Muscle layer of colon (tissue), 2 donors: ENCODE data around the gene PLB1.

Experiments used
- H3K27ac ChIP-seq: one replicate; pipeline ENCODE4 v1.7.0; 2013; ENCODE audit warnings: low read depth, mild to moderate bottlenecking, low read length, moderate library complexity
- H3K27me3 ChIP-seq, 2 donors: one replicate each; pipeline ENCODE4 v1.7.0; 2013; ENCODE audit warnings: low read length in 2 of 2, mild to moderate bottlenecking in 2 of 2; ENCODE audit not compliant: insufficient read depth in 2 of 2, control insufficient read depth in 1 of 2
- H3K36me3 ChIP-seq: one replicate; pipeline ENCODE4 v1.7.0; 2013; ENCODE audit warnings: mild to moderate bottlenecking, low read length; ENCODE audit not compliant: insufficient read depth
- H3K4me1 ChIP-seq: one replicate; pipeline ENCODE4 v1.7.0; 2013; ENCODE audit warnings: mild to moderate bottlenecking, low read length; ENCODE audit not compliant: insufficient read depth
- H3K4me3 ChIP-seq, 2 donors: one replicate each; pipeline ENCODE4 v1.7.0; 2013; ENCODE audit warnings: low read length in 2 of 2, low read depth in 1 of 2, mild to moderate bottlenecking in 1 of 2, moderate library complexity in 1 of 2
- H3K9ac ChIP-seq: one replicate; pipeline ENCODE4 v1.7.0; 2013; ENCODE audit warnings: low read length
- H3K9me3 ChIP-seq: one replicate; pipeline ENCODE4 v1.7.0; 2013; ENCODE audit warnings: mild to moderate bottlenecking, low read length
- donor health status: abdominal sarcoma.
- donor health status: Adenocarcinoma of cecum.

Gene PLB1

DNA sequence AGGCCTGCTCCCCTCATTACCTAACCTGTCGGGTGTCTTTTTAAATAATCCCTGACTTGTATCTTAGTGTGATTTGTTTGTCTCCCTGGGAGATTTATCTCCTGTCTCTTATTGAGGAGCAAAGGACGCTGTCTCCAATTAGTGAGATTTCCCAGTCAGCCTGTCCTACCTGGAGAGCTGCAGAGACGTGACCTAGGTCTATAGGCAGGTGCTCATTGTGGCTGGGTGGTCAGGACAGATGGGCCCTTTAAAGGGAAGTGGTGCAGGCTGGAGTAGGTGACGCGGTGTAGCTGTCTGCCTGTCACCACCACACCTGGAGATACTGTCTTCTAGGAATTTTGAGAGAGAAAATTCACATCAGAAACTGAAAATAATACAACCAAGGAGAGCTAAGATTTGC lies 28.0 kb downstream of the PLB1 start:
- Histone ChIP-seq H3K9me3 (no peaks in the 10 kb centered on the region), H3K27me3 (peaks cover 0 to 9% of the 10 kb centered on the region in 2 donors), H3K9ac (no peak overlapping the region), H3K4me3 (no peak overlapping the region), H3K27ac (no peak overlapping the region), H3K36me3 (no peaks in the 10 kb centered on the region), H3K4me1 (no peaks in the 10 kb centered on the region)

- Histone ChIP-seq H3K4me1 (no peaks in the 10 kb centered on the region), H3K9me3 (no peaks in the 10 kb centered on the region), H3K27ac (no peak overlapping the region), H3K36me3 (no peaks in the 10 kb centered on the region), H3K9ac (no peak overlapping the region), H3K27me3 (peaks cover 0 to 6% of the 10 kb centered on the region in 2 donors), H3K4me3 (no peak overlapping the region)
Observed at GRCh38 chr2:28525481-28525880, 29.6 kb downstream of the PLB1 start.

DNA sequence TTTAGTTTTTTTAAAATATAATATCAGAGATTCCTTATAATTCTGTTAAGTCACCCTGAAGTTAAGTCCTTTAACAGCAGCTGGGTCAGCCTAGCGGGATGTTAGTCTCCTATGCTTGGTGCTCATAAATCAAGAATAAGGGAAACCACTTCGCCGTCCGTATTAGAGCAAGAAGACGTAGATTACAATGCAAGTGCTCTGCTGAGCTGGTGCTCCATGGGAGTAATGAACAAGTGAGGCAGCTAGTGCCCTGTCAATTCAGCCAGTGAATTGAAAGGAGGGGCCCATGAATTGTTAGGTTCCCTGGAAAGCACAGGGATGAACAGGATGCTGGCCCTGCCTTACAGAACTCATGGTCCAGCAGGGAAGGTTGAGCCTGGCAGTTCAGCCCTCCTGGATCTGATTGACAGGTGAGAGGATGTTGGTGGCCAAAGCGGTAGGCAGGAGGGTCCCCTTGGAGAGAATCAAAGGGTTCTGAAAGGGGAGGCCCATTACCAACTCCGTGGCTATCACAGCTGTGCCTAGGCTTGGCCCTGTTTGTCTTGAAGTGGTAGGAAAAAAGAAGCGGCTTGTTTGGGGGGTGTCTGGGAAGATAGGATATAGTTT lies 30.8 kb downstream of the PLB1 start:
- no peaks in the 10 kb centered on the region for H3K9me3 ChIP-seq
- no peaks in the 10 kb centered on the region for H3K36me3 ChIP-seq
- peaks cover 0 to 6% of the 10 kb centered on the region in 2 donors for H3K27me3 ChIP-seq
- H3K4me1 ChIP-seq = no peaks in the 10 kb centered on the region
- H3K9ac ChIP-seq = no peak overlapping the region
- H3K27ac ChIP-seq = no peak overlapping the region
- no peak overlapping the region for H3K4me3 ChIP-seq

DNA sequence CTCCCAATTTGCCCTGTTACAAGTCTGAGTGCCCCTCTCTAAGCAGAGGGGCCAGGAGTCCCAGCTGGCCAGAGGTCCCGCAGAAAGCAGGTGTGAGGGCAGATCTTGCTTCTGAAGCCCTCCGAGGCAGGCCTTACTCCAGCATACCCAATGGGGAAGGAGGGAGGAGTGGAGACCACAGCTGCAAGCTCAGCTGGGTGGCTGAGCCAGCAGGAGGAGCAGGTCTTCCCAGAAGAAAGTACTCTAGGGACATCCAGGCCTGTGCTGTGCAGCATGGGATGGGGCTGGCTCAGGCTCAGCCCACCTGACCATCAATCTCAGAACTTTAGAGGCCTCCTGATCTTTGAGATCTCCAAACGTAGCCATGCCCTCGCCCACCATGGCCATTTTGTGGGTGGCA lies 31.3 kb downstream of the PLB1 start:
- Histone ChIP-seq H3K27me3 (peaks cover 0 to 4% of the 10 kb centered on the region in 2 donors), H3K4me1 (no peaks in the 10 kb centered on the region), H3K36me3 (no peaks in the 10 kb centered on the region), H3K9me3 (no peaks in the 10 kb centered on the region), H3K9ac (no peak overlapping the region), H3K4me3 (no peak overlapping the region), H3K27ac (no peak overlapping the region)

GRCh38 chr2:28528206-28528605 lies 32.3 kb downstream of the PLB1 start:
- Histone ChIP-seq H3K4me3 (no peak overlapping the region), H3K27me3 (no peaks in the 10 kb centered on the region), H3K36me3 (no peaks in the 10 kb centered on the region), H3K9me3 (no peaks in the 10 kb centered on the region), H3K4me1 (no peaks in the 10 kb centered on the region), H3K27ac (no peak overlapping the region), H3K9ac (no peak overlapping the region)

- Histone ChIP-seq H3K9me3 (no peaks in the 10 kb centered on the region), H3K27ac (no peak overlapping the region), H3K36me3 (no peaks in the 10 kb centered on the region), H3K4me3 (no peak overlapping the region), H3K4me1 (no peaks in the 10 kb centered on the region), H3K9ac (no peak overlapping the region), H3K27me3 (no peaks in the 10 kb centered on the region)
Observed at GRCh38 chr2:28530782-28531181, 34.9 kb downstream of the PLB1 start.

DNA sequence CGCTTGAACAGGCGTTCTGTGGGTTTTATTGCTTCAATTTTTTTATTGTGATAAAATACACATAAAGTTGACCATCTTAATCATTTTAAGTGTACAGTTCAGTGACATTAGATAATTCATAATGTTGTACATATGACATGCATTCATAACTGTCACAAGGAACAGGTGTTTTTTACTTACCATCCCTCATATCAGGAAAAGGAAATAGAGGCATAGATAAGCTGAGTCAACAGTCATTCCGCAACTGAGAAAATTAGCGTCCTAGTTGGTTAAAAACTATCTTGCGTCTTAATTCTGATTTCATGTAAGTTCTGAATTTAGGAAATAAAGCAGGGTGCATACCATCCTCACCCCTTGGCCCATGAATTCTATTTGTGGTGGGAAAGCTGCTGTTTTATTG lies 36.5 kb downstream of the PLB1 start:
- H3K4me3 ChIP-seq = no peak overlapping the region
- H3K9me3 ChIP-seq = no peaks in the 10 kb centered on the region
- H3K27me3 ChIP-seq = no peaks in the 10 kb centered on the region
- H3K9ac ChIP-seq = no peak overlapping the region
- no peaks in the 10 kb centered on the region for H3K36me3 ChIP-seq
- H3K4me1 ChIP-seq = no peaks in the 10 kb centered on the region
- H3K27ac ChIP-seq = no peak overlapping the region

DNA sequence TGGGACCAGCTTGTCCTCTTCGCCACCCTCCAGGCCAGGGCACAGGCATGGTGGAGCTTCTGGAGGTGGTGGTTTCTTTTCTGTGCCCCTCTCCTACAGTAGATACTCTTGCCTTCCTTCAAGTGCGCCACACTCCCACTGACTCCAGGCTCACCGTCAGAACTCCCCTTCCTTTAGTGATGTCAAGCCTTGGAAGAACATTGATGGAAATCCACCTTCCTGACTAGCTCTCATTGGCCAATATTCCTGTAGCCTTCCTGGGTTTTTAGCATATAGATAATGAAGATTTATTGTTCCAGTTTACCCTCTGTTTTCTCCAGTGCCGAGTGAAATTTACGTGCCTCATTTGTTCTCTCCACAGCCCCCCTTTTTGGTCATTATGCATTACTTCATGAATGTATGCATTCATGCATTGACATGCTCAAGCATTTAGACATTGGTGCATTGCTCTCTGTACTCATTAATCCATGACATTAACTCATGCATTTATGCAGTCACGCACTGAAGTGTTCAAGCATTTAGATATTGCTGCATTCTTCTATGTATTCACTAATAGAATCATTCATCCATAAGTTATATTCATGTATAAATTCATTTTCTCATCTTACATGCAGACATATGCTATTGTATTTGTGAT lies 37.3 kb downstream of the PLB1 start:
- Histone ChIP-seq H3K4me1 (no peaks in the 10 kb centered on the region), H3K27ac (no peak overlapping the region), H3K4me3 (no peak overlapping the region), H3K9me3 (no peaks in the 10 kb centered on the region), H3K36me3 (no peaks in the 10 kb centered on the region), H3K27me3 (no peaks in the 10 kb centered on the region), H3K9ac (no peak overlapping the region)

DNA sequence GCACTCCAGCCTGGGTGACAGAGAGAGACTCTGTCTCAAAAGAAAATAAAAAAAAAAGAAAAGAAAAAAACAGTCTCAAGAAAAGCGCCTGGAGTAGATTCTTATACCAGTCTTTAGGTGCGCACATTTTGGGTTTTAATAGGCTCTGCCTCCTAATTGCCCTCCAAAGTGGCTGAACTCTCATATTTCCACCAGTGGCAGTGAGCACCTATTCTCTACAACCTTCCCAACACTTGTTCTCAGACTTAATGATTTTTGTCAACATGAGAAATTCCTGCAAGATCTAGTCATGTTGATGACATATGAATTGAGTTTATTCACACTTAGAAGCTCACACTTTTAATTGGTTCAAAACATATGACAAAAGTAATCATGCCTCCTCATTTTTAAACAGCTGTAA lies 39.0 kb downstream of the PLB1 start:
- Histone ChIP-seq H3K36me3 (no peaks in the 10 kb centered on the region), H3K4me1 (no peaks in the 10 kb centered on the region), H3K9ac (no peak overlapping the region), H3K9me3 (no peaks in the 10 kb centered on the region), H3K27me3 (no peaks in the 10 kb centered on the region), H3K27ac (no peak overlapping the region), H3K4me3 (no peak overlapping the region)

GRCh38 chr2:28538134-28538533 lies 42.3 kb downstream of the PLB1 start:
- H3K27me3 ChIP-seq = no peaks in the 10 kb centered on the region
- no peak overlapping the region for H3K9ac ChIP-seq
- H3K9me3 ChIP-seq = no peaks in the 10 kb centered on the region
- H3K4me3 ChIP-seq = no peak overlapping the region
- H3K4me1 ChIP-seq = no peaks in the 10 kb centered on the region
- no peak overlapping the region for H3K27ac ChIP-seq
- no peaks in the 10 kb centered on the region for H3K36me3 ChIP-seq

GRCh38 chr2:28538652-28539051 lies 42.8 kb downstream of the PLB1 start:
- no peak overlapping the region for H3K4me3 ChIP-seq
- no peak overlapping the region for H3K27ac ChIP-seq
- H3K9ac ChIP-seq = no peak overlapping the region
- no peaks in the 10 kb centered on the region for H3K27me3 ChIP-seq
- no peaks in the 10 kb centered on the region for H3K36me3 ChIP-seq
- no peaks in the 10 kb centered on the region for H3K9me3 ChIP-seq
- H3K4me1 ChIP-seq = no peaks in the 10 kb centered on the region

DNA sequence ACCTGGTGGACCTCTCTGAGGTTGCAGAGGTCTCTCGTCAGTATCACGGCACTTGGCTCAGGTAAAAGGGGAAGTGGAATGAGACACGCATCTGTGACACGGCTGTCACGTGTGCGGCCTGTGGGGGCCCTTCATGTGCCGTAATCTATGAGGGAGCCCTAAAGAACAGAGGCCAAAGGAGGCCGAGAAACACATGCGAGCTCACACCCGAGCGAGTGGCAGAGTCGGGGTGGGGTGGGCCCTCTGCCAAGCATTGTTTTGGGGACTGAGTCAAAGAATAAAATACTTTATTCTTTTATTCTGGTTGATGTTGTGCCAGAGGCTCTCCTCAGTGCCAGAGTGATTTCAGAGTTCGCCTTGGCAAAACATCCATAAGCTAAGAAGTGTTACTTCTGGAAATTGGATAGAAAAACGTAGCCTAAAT lies 43.3 kb downstream of the PLB1 start:
- H3K4me1 ChIP-seq = no peaks in the 10 kb centered on the region
- no peaks in the 10 kb centered on the region for H3K27me3 ChIP-seq
- no peak overlapping the region for H3K4me3 ChIP-seq
- H3K27ac ChIP-seq = no peak overlapping the region
- H3K9ac ChIP-seq = no peak overlapping the region
- no peaks in the 10 kb centered on the region for H3K36me3 ChIP-seq
- H3K9me3 ChIP-seq = no peaks in the 10 kb centered on the region
